Gastrocnemius medialis (tissue), 4 donors: ENCODE data around the gene SLC7A4.

Source experiments
- CTCF ChIP-seq, 5 experiments: fragments of 450-650 bp in 3 of 5; fragments of 200-600 bp in 2 of 5; sonication (generic) in 2 of 5; IDR thresholded peaks in 4 of 5; conservative IDR thresholded peaks in 1 of 5; 1 replicate in 4 of 5; 2 replicates in 1 of 5; pipeline ENCODE4 v1.5.1; 2016 to 2019; ENCODE audit warnings: antibody characterized with exemption in 5 of 5, mild to moderate bottlenecking in 3 of 5, moderate library complexity in 3 of 5
- POLR2A ChIP-seq, 2 donors: fragments of 450-650 bp; IDR thresholded peaks; one replicate each; pipeline ENCODE4 v1.6.1; 2017; ENCODE audit warnings: antibody characterized with exemption in 2 of 2, mild to moderate bottlenecking in 2 of 2, moderate library complexity in 2 of 2

GRCh38 chr22:21003782-21004181, 28.6 kb downstream of the SLC7A4 start:
- TF ChIP-seq CTCF (IDR thresholded peaks at IDR 0.05 in 4 of 5, conservative IDR thresholded peaks at IDR 0.05 in 1 of 5) (no peak), POLR2A (IDR thresholded peaks at IDR 0.05) (no peak)
